PC-3 (cell line): ENCODE data around the gene CALCB.
"Not testable (repeated sequence)": the region's sequence is repeated elsewhere in the genome, so short reads cannot be mapped to it uniquely, and the experiment has no call there.

Source experiments
- CTCF ChIP-seq: fragments of 300-600 bp; sonication (generic); conservative IDR thresholded peaks from 2 replicates; pipeline ENCODE4 v1.5.1; 2017; ENCODE audit warnings: antibody characterized with exemption, low read depth, mild to moderate bottlenecking, low read length
- EZH2 ChIP-seq: fragments of 300-600 bp; sonication (generic); IDR thresholded peaks from one replicate; pipeline ENCODE4 v1.6.1; 2017; ENCODE audit warnings: antibody characterized with exemption, mild to moderate bottlenecking, low read length; ENCODE audit not compliant: unreplicated experiment
- EZH2phosphoT487 ChIP-seq: fragments of 300-600 bp; sonication (generic); IDR thresholded peaks from 2 replicates; pipeline ENCODE4 v1.6.1; 2018; ENCODE audit warnings: mild to moderate bottlenecking, antibody characterized with exemption, low read length, borderline replicate concordance

- not testable (repeated sequence) for TF ChIP-seq CTCF, EZH2, EZH2phosphoT487
Measured at GRCh38 chr11:15069751-15070150, 3.6 kb upstream of the CALCB start.
